ENCODE results near the gene TRIM45.

The TRIM45 gene

DNA sequence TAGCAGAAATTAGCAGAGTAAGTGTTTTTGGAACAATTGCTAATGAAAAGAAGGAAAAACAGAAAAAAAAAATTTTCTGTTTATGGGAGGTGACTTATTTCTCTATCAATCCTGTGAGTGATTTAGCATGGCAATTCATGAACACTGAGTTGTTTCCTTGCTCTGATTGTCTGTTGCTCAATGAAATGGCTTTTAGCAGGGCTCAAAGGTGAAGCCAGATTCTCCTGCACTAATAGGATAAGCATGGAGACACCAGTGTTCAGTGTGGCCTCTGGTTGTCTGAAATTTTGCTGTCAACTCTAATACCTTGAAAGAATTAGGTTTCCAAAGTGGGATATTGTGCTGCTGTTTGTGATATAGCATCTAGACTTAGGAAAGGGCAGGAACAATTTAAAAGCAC, 15.8 kb downstream of the TRIM45 start:
- H3K4me3 ChIP-seq (ENCODE audit: low read depth, low read length): no peak overlapping the region
- POLR2A ChIA-PET: no interaction called here
- peaks cover 6 to 76% of the 10 kb centered on the region in 2 experiments; a peak in 2 of 3 replicates for H3K36me3 ChIP-seq (ENCODE audit: control insufficient read depth in 2 of 2, insufficient read depth in 1 of 2, low read length in 2 of 2)
- no peak for TF ChIP-seq KLF16 (tag by site-specific recombination; IDR thresholded peaks at IDR 0.05)
- no peak for TF ChIP-seq ZNF626 (tag by site-specific recombination; IDR thresholded peaks at IDR 0.05)
- no peak for TF ChIP-seq ZNF175 (tag by site-specific recombination; IDR thresholded peaks at IDR 0.05)
- TF ChIP-seq, protein P1, sequence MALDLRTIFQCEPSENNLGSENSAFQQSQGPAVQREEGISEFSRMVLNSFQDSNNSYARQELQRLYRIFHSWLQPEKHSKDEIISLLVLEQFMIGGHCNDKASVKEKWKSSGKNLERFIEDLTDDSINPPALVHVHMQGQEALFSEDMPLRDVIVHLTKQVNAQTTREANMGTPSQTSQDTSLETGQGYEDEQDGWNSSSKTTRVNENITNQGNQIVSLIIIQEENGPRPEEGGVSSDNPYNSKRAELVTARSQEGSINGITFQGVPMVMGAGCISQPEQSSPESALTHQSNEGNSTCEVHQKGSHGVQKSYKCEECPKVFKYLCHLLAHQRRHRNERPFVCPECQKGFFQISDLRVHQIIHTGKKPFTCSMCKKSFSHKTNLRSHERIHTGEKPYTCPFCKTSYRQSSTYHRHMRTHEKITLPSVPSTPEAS (tag by site-specific recombination; IDR thresholded peaks at IDR 0.05): no peak
- no peak for TF ChIP-seq SALL2 (tag by site-specific recombination; IDR thresholded peaks at IDR 0.05; ENCODE audit: borderline replicate concordance)
- TF ChIP-seq, protein P2, sequence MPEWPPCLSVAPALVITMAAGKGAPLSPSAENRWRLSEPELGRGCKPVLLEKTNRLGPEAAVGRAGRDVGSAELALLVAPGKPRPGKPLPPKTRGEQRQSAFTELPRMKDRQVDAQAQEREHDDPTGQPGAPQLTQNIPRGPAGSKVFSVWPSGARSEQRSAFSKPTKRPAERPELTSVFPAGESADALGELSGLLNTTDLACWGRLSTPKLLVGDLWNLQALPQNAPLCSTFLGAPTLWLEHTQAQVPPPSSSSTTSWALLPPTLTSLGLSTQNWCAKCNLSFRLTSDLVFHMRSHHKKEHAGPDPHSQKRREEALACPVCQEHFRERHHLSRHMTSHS (tag by site-specific recombination; IDR thresholded peaks at IDR 0.05): no peak
- TF ChIP-seq ZNF768 (tag by site-specific recombination; IDR thresholded peaks at IDR 0.05): no peak
- H3K9me3 ChIP-seq (ENCODE audit: control insufficient read depth, insufficient read depth, low read depth, low read length): no peaks in the 10 kb centered on the region
- CTCF ChIA-PET: no interaction called here
- H3K27ac ChIP-seq (ENCODE audit: extremely low read depth, low read depth, low read length): no peak overlapping the region
- H3K4me1 ChIP-seq (ENCODE audit: control insufficient read depth, insufficient read depth, low read length): no peaks in the 10 kb centered on the region

- TF ChIP-seq ZNF629 (tag by site-specific recombination; IDR thresholded peaks at IDR 0.05) (no peak), ZFHX2 (tag by site-specific recombination; conservative IDR thresholded peaks at IDR 0.05) (no peak), ZBTB20 (tag by site-specific recombination; IDR thresholded peaks at IDR 0.05) (no peak), SP7 (tag by site-specific recombination; IDR thresholded peaks at IDR 0.05) (no peak), ZNF701 (tag by site-specific recombination; IDR thresholded peaks at IDR 0.05) (no peak), ZNF223 (tag by site-specific recombination; IDR thresholded peaks at IDR 0.05) (no peak), ZNF174 (tag by site-specific recombination; IDR thresholded peaks at IDR 0.05) (no peak), OSR2 (tag by site-specific recombination; IDR thresholded peaks at IDR 0.05) (no peak), KLF9 (tag by site-specific recombination; IDR thresholded peaks at IDR 0.05; ENCODE audit: low read depth) (no peak), ZNF10 (tag by site-specific recombination; IDR thresholded peaks at IDR 0.05) (no peak), ZNF112 (tag by site-specific recombination; IDR thresholded peaks at IDR 0.05) (no peak), KLF7 (tag by site-specific recombination; IDR thresholded peaks at IDR 0.05; ENCODE audit: borderline replicate concordance) (no peak), ZNF473 (tag by site-specific recombination; IDR thresholded peaks at IDR 0.05) (no peak), ZNF76 (tag by site-specific recombination; IDR thresholded peaks at IDR 0.05; ENCODE audit: borderline replicate concordance, low read depth) (no peak), ZSCAN5A (tag by site-specific recombination; IDR thresholded peaks at IDR 0.05) (no peak), ZNF777 (tag by site-specific recombination; IDR thresholded peaks at IDR 0.05; ENCODE audit: borderline replicate concordance) (no peak)
- POLR2A ChIA-PET: no interaction called here
- H3K36me3 ChIP-seq (ENCODE audit: control insufficient read depth in 2 of 2, insufficient read depth in 1 of 2, low read length in 2 of 2): peaks cover 6 to 77% of the 10 kb centered on the region in 2 experiments; a peak in 2 of 3 replicates
Observed at GRCh38 chr1:117104986-117105385, 16.6 kb downstream of the TRIM45 start.

More at GRCh38 chr1:117104986-117105385, 16.6 kb downstream of the TRIM45 start:
- CTCF ChIA-PET: no interaction called here
- no peak overlapping the region for H3K4me3 ChIP-seq (ENCODE audit: low read depth, low read length)
- H3K4me1 ChIP-seq (ENCODE audit: control insufficient read depth, insufficient read depth, low read length): no peaks in the 10 kb centered on the region
- no peak overlapping the region for H3K27ac ChIP-seq (ENCODE audit: extremely low read depth, low read depth, low read length)
- H3K9me3 ChIP-seq (ENCODE audit: control insufficient read depth, insufficient read depth, low read depth, low read length): no peaks in the 10 kb centered on the region
